ENCODE measurements around the gene SEMA6A.

Gene SEMA6A

GRCh38 chr5:116575326-116576052 is 866 bp upstream of the SEMA6A start:
- DNase-seq: no peak

- DNase-seq: no peak
Measured at GRCh38 chr5:116573702-116574366, 789 bp downstream of the SEMA6A start.

- DNase-seq: no peak
Measured at GRCh38 chr5:116573279-116573701, 1.3 kb downstream of the SEMA6A start.

GRCh38 chr5:116572350-116573278 is 2.0 kb downstream of the SEMA6A start:
- no peak for DNase-seq

GRCh38 chr5:116571568-116572349 is 2.9 kb downstream of the SEMA6A start:
- no peak for DNase-seq

GRCh38 chr5:116569999-116570398 is 4.6 kb downstream of the SEMA6A start:
- DNase-seq: no peak

GRCh38 chr5:116567106-116567505 is 7.5 kb downstream of the SEMA6A start:
- no peak for DNase-seq

GRCh38 chr5:116566251-116566650 is 8.4 kb downstream of the SEMA6A start:
- no peak for DNase-seq

- no peak for DNase-seq
Measured at GRCh38 chr5:116564756-116565490, 9.7 kb downstream of the SEMA6A start.

GRCh38 chr5:116564312-116564711 is 10.3 kb downstream of the SEMA6A start:
- no peak for DNase-seq

- no peak for DNase-seq
Measured at GRCh38 chr5:116563736-116564308, 10.8 kb downstream of the SEMA6A start.

GRCh38 chr5:116562669-116563068 is 12.0 kb downstream of the SEMA6A start:
- DNase-seq: no peak

- DNase-seq: no peak
Measured at GRCh38 chr5:116561658-116562057, 13.0 kb downstream of the SEMA6A start.

GRCh38 chr5:116559673-116560164 is 14.9 kb downstream of the SEMA6A start:
- no peak for DNase-seq

- DNase-seq: no peak
Measured at GRCh38 chr5:116559239-116559638, 15.4 kb downstream of the SEMA6A start.

GRCh38 chr5:116557669-116558271 is 16.9 kb downstream of the SEMA6A start:
- no peak for DNase-seq

GRCh38 chr5:116554764-116555163 is 19.9 kb downstream of the SEMA6A start:
- DNase-seq: no peak

GRCh38 chr5:116553366-116553765 is 21.3 kb downstream of the SEMA6A start:
- DNase-seq: no peak

GRCh38 chr5:116550082-116550481 is 24.5 kb downstream of the SEMA6A start:
- DNase-seq: no peak

- no peak for DNase-seq
Measured at GRCh38 chr5:116546743-116547124, 27.9 kb downstream of the SEMA6A start.
